Ishikawa (cell line): ENCODE results near the gene LDLR.

Source experiments
- CEBPB ChIP-seq: IDR thresholded peaks from 2 replicates; pipeline ENCODE4 v1.6.1; 2012
- CREB1 ChIP-seq: IDR thresholded peaks from 2 replicates; pipeline ENCODE4 v1.6.1; 2012; ENCODE audit warnings: low read depth
- EGR1 ChIP-seq: IDR thresholded peaks from 2 replicates; pipeline ENCODE4 v1.6.1; 2012
- EP300 ChIP-seq: IDR thresholded peaks from 2 replicates; pipeline ENCODE4 v1.6.1; 2012; ENCODE audit warnings: borderline replicate concordance
- FOXM1 ChIP-seq: IDR thresholded peaks from 2 replicates; pipeline ENCODE4 v1.6.1; 2012; ENCODE audit warnings: low read depth, borderline replicate concordance
- NFIC ChIP-seq: IDR thresholded peaks from 2 replicates; pipeline ENCODE4 v1.6.1; 2012
- RAD21 ChIP-seq: IDR thresholded peaks from 2 replicates; pipeline ENCODE4 v1.6.1; 2012; ENCODE audit warnings: low read depth
- TAF1 ChIP-seq: IDR thresholded peaks from 2 replicates; pipeline ENCODE4 v1.6.1; 2012; ENCODE audit warnings: low read depth, mild to moderate bottlenecking
- TCF12 ChIP-seq: IDR thresholded peaks from 2 replicates; pipeline ENCODE4 v1.6.1; 2012; ENCODE audit warnings: low read depth
- TEAD4 ChIP-seq: IDR thresholded peaks from 2 replicates; pipeline ENCODE4 v1.6.1; 2012
- YY1 ChIP-seq: IDR thresholded peaks from 2 replicates; pipeline ENCODE4 v1.6.1; 2012; ENCODE audit warnings: low read depth
- ZBTB7A ChIP-seq: IDR thresholded peaks from 2 replicates; pipeline ENCODE4 v1.6.1; 2012; ENCODE audit warnings: low read depth
- TF ChIP-seq, protein P1 (sequence below): IDR thresholded peaks from 2 replicates; pipeline ENCODE4 v1.6.1; 2012
- TF ChIP-seq, protein P2 (sequence below): IDR thresholded peaks from 2 replicates; pipeline ENCODE4 v1.6.1; 2012
- TF ChIP-seq, protein P3 (sequence below): IDR thresholded peaks from 2 replicates; pipeline ENCODE4 v1.6.1; 2012; ENCODE audit warnings: low read depth, mild to moderate bottlenecking

Gene LDLR

DNA sequence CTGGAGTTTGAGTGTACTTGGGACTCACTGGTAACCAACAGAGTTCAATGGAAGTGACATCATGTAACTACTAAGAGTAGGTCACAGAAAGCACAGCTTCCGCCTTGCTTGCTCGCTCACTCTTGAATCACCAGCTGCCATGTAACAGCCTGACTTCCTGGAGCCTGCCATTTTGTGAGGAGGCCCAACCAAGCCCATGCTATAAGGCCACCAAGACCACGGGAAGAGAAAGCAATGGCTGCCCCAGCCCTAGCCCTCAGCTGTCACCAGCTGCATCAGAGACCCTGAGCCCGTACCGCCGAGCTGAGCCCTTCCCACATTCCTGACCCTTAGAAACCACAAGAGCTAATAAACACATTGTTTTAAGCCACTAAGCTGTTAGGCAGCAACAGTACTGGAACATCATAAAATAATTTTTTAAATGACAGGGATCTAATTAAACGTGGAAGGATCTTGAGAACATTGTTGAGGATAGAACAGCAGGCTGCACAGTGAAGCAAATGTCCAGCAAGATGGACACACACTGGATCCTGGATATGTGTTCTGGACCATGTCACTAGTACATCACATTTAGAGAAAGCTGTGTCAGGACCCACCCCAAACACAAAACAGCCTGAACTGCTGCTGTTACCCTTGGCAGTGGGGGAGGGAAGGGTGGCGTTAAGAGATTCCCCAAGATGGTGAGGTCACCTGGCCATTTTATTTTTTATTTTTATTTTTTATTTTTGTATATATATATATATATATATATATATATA is 21.7 kb upstream of the LDLR start:
- TF ChIP-seq TCF12 (no peak), EGR1 (no peak), RAD21 (no peak), TAF1 (no peak), CEBPB (no peak), CREB1 (no peak), NFIC (no peak)

DNA sequence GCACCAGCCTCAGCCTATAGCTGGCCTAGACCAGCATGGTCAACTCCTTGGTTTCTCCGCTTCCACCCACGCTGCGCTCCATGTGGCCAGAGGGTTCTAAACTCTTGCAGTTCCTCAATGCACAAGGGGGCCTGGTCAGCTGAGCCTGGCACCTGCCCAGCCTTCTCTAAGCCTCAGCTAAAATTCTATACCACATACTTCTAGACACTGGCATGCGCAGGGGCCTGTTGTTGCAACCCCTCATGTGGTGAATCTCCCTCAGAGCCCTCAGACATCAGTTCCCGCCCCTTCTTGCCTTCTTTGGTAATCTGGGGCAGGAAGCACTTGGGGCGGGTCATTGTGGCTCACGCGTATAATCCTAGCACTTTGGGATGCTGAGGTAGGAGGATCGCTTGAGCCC is 19.7 kb upstream of the LDLR start:
- TF ChIP-seq YY1 (no peak), FOXM1 (no peak), CEBPB (no peak), ZBTB7A (no peak), TEAD4 (no peak), TAF1 (no peak), CREB1 (no peak), TCF12 (no peak), EP300 (no peak), NFIC (no peak)
- TF ChIP-seq, protein P1, sequence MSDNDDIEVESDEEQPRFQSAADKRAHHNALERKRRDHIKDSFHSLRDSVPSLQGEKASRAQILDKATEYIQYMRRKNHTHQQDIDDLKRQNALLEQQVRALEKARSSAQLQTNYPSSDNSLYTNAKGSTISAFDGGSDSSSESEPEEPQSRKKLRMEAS, result no peak
- TF ChIP-seq, protein P2, sequence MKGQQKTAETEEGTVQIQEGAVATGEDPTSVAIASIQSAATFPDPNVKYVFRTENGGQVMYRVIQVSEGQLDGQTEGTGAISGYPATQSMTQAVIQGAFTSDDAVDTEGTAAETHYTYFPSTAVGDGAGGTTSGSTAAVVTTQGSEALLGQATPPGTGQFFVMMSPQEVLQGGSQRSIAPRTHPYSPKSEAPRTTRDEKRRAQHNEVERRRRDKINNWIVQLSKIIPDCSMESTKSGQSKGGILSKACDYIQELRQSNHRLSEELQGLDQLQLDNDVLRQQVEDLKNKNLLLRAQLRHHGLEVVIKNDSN, result no peak
- TF ChIP-seq, protein P3, sequence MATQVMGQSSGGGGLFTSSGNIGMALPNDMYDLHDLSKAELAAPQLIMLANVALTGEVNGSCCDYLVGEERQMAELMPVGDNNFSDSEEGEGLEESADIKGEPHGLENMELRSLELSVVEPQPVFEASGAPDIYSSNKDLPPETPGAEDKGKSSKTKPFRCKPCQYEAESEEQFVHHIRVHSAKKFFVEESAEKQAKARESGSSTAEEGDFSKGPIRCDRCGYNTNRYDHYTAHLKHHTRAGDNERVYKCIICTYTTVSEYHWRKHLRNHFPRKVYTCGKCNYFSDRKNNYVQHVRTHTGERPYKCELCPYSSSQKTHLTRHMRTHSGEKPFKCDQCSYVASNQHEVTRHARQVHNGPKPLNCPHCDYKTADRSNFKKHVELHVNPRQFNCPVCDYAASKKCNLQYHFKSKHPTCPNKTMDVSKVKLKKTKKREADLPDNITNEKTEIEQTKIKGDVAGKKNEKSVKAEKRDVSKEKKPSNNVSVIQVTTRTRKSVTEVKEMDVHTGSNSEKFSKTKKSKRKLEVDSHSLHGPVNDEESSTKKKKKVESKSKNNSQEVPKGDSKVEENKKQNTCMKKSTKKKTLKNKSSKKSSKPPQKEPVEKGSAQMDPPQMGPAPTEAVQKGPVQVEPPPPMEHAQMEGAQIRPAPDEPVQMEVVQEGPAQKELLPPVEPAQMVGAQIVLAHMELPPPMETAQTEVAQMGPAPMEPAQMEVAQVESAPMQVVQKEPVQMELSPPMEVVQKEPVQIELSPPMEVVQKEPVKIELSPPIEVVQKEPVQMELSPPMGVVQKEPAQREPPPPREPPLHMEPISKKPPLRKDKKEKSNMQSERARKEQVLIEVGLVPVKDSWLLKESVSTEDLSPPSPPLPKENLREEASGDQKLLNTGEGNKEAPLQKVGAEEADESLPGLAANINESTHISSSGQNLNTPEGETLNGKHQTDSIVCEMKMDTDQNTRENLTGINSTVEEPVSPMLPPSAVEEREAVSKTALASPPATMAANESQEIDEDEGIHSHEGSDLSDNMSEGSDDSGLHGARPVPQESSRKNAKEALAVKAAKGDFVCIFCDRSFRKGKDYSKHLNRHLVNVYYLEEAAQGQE, result no peak

DNA sequence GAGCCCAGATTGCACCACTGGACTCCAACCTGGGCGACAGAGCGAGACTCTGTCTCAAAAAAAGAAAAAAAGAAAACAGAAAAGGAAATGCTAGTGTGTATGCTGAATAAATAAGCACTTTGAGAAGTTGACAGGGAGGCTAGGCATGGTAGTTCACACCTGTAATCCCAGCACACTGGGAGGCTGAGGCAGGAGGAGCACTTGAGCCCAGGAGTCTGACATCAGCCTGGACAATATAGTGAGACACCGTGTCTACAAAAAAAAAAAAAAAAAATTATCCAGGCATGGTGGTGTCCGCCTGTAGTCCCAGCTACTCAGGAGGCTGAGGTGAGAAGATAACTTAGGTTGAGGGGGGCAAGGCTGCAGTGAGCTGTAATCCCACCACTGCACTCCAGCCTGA is 19.1 kb upstream of the LDLR start:
- TF ChIP-seq FOXM1 (no peak), ZBTB7A (no peak)

DNA sequence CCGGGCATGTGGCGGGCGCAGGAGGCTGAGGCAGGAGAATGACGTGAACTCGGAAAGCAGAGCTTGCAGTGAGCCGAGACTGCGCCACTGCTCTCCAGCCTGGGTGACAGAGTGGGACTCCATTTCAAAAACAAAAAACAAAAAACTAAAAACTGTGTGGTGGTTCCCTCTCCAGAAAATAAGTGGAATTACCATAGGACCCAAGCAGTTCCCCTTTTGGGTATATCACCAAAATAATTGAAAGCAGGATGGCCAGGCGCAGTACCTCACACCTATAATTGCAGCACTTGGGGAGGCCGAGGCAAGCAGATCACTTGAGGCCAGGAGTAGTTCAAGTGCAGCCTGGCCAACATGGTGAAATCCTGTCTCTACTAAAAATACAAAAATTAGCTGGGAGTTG is 15.7 kb upstream of the LDLR start:
- TF ChIP-seq RAD21 (no peak), EP300 (no peak), ZBTB7A (no peak), EGR1 (no peak), TEAD4 (no peak), CEBPB (no peak), TAF1 (no peak)
- TF ChIP-seq, protein P1, result no peak

DNA sequence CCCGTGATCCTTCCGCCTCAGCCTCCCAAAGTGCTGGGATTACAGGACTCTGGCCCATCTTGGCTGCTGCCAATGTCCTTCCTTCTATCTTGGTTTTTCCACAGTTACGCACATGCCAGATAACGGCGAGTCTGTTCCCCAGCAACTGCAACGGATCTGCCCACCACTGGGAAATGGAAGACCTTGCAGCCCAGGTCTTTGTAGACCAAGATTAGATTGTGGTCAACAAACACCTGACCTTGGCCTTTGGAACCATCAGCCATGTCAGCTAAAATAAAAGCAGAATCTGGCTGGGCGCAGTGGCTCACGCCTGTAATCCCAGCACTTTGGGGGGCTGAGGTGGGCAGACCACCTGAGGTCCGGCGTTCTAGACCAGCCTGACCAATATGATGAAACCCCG is 10.4 kb upstream of the LDLR start:
- TF ChIP-seq, protein P3, result no peak
- no peak for TF ChIP-seq EP300
- TF ChIP-seq EGR1, result no peak
- TF ChIP-seq, protein P1, result no peak
- TF ChIP-seq CREB1, result no peak
- no peak for TF ChIP-seq TAF1
- TF ChIP-seq NFIC, result no peak
- no peak for TF ChIP-seq RAD21
- TF ChIP-seq YY1, result no peak
- TF ChIP-seq, protein P2, result no peak
- TF ChIP-seq ZBTB7A, result no peak
- TF ChIP-seq FOXM1, result no peak
- TF ChIP-seq TEAD4, result no peak
- no peak for TF ChIP-seq TCF12
- no peak for TF ChIP-seq CEBPB

DNA sequence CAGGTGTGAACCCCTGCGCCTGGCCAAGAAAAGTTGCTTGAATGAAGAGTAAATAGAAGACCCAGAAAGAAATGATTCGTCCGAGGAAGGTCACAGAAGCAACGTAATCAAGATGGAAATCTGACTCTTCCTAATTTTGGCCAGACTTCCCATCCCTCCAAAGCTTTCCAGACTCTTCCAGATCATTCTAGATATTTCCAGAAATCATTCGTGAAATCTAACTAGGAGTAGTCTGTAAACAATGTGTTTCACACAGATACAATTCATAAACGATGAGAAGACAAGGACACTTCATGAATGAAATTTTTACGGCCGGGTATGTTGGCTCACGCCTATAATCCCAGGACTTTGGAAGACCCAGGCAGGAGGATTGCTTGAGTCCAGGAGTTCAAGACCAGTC is 9.3 kb upstream of the LDLR start:
- TF ChIP-seq EGR1, result no peak
- no peak for TF ChIP-seq TCF12
- no peak for TF ChIP-seq TEAD4
- TF ChIP-seq CEBPB, result no peak
